IPS-NIHi11 (cell line): ENCODE measurements around the gene SPNS3.
A peak's percentile ranks its signal among the peaks of the same experiment; 100 is the strongest.

ENCODE experiments used
- DNase-seq: peaks from one replicate; pipeline ENCODE4 v3.0.0; 2012; ENCODE audit warnings: mixed read lengths, low spot score

SPNS3 gene

GRCh38 chr17:4469552-4469951, 35.8 kb downstream of the SPNS3 start:
- no peak for DNase-seq

- no peak for DNase-seq
Measured at GRCh38 chr17:4472286-4472685, 38.5 kb downstream of the SPNS3 start.

- no peak for DNase-seq
Measured at GRCh38 chr17:4474093-4474492, 40.4 kb downstream of the SPNS3 start.

GRCh38 chr17:4475001-4475400, 41.3 kb downstream of the SPNS3 start:
- DNase-seq = no peak

- peak; percentile 8 for DNase-seq
Measured at GRCh38 chr17:4475463-4475862, 41.7 kb downstream of the SPNS3 start.

- peak; percentile 24 for DNase-seq
Measured at GRCh38 chr17:4476017-4476416, 42.3 kb downstream of the SPNS3 start.

GRCh38 chr17:4476511-4477070, 42.9 kb downstream of the SPNS3 start:
- peak; percentile 46 for DNase-seq

- peak; percentile 30 for DNase-seq
Measured at GRCh38 chr17:4477255-4477791, 43.6 kb downstream of the SPNS3 start.

- DNase-seq = no peak
Measured at GRCh38 chr17:4478318-4478830, 44.6 kb downstream of the SPNS3 start.

- DNase-seq = no peak
Measured at GRCh38 chr17:4479340-4479981, 45.7 kb downstream of the SPNS3 start.

- DNase-seq = no peak
Measured at GRCh38 chr17:4479982-4480751, 46.4 kb downstream of the SPNS3 start.

- no peak for DNase-seq
Measured at GRCh38 chr17:4480929-4481898, 47.5 kb downstream of the SPNS3 start.

GRCh38 chr17:4482338-4483011, 48.7 kb downstream of the SPNS3 start:
- DNase-seq = no peak

GRCh38 chr17:4483012-4483840, 49.5 kb downstream of the SPNS3 start:
- DNase-seq = no peak

- DNase-seq = no peak
Measured at GRCh38 chr17:4485676-4486646, 52.2 kb downstream of the SPNS3 start.

- no peak for DNase-seq
Measured at GRCh38 chr17:4487296-4487695, 53.6 kb downstream of the SPNS3 start.

GRCh38 chr17:4487820-4488716, 54.3 kb downstream of the SPNS3 start:
- no peak for DNase-seq
